HT-29 (cell line): ENCODE data around the gene CDCA3. TPM values are rescaled to one million over a fixed set of nuclear protein-coding genes. Genes with fewer than 3 reads are reported as not detected.
"Not testable (repeated sequence)": the region's sequence is repeated elsewhere in the genome, so short reads cannot be mapped to it uniquely, and the experiment has no call there.

Source experiments
- DNase-seq: peaks from one replicate; pipeline ENCODE4 v3.0.0-alpha.2; 2015; ENCODE audit warnings: low spot score
- total RNA-seq: library from RNA; depleted of rRNA; stranded (reverse); fragments of >200 nt; shearing (Covaris generic); gene quantifications from 2 replicates; pipeline ENCODE4 v1.2.3, GENCODE V29; 2014

Gene CDCA3
- total RNA-seq, 1 experiment from 2014 or later, result 126 TPM

DNA sequence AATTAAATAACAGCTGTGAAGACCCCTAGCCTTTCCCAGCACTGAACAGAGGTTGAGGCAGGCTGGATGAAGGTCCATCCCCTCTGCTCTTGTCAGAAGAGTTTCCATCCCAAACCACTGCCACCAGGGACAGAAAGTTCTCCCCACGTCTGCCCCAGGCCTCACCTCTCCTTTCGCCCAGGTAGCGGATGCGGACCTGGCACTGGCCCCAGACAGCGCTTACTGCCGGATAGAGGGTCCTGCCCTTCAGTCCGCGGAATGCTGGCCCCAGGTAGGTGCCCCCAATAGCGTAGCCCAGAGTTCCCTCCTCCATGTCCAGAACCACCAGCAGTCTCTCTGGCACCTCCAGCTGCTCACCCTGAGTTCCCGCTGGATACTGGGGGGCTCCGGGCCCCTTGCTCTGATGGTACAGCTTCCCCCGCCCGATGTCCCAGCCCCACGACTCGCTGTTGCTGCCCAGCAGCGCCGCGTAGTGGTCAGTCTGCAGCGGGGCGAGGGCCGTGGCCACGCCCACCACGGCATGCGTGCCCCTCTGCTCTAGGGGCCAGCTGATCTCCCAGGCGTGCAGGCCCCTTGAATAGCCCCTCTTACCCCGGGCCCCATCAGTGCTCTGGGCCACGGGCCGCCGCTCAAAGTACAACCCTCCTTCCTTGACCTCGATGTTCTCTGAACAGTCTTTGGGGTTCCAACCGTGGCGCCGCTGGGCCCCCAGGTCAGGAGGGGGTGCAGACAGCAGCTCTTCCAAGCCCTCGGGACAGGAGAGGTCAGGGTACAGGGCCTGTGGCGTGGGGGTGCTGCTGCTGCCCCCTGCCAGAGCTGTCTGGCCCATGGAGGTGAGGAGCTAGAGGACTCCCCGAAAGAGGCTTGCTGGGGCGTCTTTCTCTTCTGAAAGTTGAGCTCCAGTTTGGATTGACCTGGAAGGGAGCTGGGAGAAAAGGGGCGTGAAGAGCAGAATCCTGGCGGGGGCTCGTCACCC lies 21.3 kb upstream of the CDCA3 start:
- DNase-seq, result peak; percentile 88

DNA sequence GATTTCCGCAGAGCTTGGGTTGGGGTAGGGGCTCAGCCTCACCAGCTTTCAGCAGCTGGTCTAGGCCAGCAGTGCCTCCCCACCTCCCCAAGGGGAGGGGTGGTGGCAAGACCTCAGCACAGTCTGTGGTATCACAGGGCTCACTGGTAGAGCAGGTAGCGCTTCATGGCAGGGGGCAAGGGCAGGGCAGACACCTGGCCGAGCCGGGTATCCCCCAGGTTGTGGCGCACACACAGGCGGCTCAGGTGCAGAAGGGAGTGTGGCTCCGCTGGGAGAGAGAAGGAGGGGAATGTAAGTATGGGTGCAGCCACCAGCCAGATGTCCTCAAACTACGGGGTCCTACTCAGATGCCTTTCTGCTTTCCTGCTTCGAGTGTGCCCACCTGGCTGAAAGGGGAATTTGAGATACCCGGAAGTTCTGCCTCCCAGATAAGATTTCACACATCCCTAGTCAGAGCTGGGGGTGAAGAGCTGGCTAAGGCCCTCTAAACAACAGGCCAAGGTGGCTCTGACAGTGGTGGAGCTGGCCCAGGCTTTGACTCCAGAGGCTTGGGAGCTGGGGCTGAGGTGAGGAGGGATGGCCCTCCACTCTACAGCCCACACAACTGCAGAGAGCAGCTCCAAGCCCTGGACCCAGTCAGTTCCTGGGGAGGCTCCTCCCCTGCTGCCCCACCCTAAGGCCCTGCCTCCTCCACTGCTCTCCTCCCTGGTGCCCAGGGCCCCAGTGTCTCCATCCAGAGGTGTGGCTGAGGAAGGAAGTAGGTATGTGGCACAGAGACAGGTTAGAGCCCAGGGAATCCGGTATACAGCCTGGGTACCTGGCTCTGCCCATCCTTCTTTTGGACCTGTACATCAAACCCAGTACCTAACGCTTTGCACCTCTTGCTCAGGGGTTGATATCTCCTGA lies 20.2 kb upstream of the CDCA3 start:
- DNase-seq, result peak; percentile 82

DNA sequence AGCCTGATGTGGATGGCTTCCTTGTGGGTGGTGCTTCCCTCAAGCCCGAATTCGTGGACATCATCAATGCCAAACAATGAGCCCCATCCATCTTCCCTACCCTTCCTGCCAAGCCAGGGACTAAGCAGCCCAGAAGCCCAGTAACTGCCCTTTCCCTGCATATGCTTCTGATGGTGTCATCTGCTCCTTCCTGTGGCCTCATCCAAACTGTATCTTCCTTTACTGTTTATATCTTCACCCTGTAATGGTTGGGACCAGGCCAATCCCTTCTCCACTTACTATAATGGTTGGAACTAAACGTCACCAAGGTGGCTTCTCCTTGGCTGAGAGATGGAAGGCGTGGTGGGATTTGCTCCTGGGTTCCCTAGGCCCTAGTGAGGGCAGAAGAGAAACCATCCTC lies 19.2 kb upstream of the CDCA3 start:
- not testable (repeated sequence) for DNase-seq

DNA sequence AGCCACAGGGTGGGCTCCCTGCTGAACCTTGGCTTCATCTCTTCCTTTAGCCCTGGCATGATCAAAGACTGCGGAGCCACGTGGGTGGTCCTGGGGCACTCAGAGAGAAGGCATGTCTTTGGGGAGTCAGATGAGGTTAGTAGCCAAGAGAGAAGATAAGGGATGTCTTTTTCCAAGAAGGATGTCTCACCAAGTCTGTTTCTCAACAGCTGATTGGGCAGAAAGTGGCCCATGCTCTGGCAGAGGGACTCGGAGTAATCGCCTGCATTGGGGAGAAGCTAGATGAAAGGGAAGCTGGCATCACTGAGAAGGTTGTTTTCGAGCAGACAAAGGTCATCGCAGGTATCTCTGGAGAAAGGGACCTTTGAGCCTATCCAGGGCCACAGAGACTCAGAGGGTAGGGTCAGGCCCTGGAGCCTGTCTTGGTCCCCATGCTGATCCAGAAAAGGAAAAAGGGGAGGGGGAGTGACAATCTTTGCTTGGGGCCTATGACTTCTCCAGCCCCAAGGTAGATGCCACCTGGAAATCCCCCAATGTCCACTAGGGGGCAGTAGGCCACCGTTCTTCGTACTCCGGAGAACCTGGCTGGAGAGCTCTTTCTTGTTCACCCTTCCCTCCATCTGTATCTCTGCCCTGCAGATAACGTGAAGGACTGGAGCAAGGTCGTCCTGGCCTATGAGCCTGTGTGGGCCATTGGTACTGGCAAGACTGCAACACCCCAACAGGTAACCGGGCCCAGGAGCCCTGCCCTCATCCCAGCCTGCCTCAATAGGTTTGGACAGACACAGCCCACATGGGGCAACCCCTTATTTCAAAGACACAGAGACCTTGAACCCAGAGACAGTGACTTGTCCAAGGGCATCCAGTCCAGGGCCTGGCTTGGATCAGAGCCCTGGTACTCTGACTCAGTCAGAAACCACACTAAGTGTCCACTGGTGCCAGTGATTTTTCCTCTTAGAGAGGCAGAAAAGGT lies 18.2 kb upstream of the CDCA3 start:
- peak; percentile 91 for DNase-seq

DNA sequence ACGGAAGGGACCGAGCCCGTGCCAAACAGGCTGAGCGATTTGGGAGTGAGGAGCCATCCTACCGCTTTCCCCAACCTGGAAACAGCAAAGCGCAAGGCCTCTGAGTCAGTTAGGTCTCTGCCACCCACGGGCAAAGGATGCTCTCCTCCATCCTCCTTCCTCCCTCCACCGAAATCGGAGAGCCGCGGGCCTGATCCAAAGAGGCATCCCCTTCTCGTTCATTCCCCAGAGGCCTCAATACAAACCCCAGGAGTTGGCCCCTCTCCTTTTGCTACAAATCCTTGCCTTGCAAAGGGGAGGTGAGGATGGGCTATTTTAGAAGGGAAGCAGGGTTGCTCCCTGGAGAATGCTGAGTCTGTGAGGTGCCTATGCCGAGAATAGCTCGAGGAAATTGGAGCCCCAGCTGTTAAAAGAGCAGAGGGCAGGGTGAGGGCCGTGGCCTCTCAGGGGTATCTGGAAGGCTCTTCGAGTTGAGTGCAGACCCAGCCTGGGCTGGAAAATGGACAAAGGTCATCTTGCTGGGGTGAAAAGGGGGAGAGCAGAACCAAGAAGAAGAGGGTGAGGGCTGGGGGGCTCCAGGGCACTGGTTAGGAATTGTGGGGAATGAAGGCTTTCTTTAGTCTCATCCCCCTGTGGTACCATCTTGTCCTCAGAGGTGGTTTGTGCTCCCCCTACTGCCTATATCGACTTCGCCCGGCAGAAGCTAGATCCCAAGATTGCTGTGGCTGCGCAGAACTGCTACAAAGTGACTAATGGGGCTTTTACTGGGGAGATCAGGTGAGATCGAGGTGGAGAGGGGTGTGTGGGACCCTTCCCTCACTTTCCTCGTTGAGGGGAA lies 17.3 kb upstream of the CDCA3 start:
- peak; percentile 30 for DNase-seq

DNA sequence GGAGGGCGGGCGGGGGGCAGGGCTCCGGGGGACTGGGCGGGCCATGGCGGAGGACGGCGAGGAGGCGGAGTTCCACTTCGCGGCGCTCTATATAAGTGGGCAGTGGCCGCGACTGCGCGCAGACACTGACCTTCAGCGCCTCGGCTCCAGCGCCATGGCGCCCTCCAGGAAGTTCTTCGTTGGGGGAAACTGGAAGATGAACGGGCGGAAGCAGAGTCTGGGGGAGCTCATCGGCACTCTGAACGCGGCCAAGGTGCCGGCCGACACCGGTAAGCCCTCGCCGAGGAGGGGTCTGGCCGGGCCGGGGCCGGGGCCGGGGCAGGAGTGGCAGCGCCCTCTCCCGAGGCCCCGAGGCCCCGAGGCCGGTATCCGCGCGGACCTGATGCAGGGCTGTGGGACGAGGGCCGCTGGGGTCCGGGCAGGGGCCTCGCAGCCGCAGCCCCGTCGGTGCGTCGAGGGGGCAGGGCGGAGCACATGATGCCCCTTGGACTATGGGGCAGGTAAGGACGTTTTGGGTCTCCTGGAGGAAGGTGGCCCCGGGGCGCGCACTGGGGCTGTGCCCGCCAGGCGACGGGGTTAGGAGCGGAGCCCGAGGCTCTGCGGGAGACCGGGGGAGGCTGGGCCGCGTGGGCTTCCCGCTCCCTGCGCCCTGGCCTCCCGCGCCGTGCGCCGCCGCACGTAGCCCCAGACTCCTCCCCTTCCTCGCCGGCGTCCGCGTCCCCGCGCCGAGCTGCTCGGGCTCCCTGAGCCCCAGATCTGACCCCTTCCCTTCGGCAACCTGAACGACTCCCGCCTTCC lies 16.5 kb upstream of the CDCA3 start, which contains the start of gene TPI1:
Gene TPI1 (plus strand): TSS at position 119 of the 798 bp plus-strand sequence. CDS start 36 bp downstream, at position 155.
- peak; percentile 77 for DNase-seq

DNA sequence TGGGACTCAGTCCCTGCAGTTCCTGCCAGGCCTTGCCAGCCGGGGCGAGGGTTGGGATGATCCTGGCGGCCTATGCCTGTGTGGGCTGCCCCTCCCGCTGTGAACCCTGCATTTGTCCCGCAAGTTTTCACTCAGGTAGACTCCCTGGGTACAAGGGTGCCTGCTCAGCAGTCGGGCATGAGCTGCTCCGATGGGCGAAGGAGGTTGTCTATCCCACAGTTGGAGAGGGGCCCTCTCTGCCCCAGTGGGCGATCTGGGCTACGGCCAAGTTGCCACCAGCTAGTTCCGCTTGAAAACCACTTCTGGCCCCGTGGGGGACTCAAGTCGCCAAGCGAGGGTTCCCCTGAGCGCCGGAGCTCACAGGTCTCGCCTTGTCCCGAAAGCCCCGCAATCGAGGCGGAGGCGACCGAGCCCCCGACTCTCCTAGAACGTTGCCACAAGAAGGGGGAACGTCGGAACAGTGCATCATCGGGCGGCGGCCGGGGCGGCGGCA lies 15.9 kb upstream of the CDCA3 start:
- no peak for DNase-seq

DNA sequence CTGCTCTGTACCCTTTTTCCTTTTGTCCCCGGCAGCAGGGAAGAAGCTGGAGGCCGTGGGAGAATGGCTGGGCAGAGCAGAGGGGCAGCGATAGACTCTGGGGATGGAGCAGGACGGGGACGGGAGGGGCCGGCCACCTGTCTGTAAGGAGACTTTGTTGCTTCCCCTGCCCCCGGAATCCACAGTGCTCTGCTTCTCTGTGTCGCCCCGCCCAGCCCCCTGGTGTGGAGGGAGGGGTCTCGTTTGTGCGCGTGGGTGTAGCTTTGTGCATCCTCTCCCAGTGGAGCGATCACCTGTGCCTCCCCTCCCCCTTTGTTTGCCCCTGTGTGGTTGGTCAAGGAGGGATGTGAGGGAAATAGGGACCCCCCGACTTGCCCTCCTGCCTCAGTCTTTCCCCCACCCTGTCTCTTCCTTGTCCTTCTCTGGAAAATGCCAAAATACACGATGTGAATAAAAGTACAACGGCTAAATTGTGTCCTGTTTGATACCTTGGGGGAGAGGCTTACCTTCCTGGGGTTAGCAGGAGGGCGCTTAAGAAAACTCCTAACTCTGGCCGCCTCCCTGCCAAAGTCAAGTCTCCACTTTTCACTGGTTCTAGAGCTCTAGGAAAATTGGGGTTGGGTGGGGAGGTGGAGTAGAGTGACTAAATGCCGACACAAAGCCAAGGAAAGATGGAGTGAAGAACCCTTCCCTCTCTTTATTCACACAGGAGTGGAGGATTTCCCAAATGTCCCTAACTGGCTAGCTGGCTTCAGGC lies 15.3 kb upstream of the CDCA3 start:
- no peak for DNase-seq

DNA sequence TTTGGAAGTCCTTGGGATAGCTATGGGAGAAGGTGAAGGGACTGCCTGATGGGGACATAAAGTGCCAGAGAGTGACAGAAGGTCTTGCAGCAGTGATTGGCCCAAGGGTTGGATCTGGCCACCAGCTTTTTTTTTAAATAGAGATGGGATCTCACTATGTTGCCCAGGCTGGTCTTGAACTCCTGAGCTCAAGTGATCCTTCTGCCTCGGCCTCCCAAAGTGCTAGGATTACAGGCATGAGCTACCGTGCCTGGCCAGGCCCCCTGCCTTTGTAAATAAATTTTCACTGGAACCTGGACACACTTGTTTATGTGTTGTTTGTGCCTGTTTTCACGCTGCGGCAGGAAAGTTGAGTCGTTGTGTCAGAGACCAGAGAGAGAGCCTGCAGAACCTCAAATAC lies 14.2 kb upstream of the CDCA3 start:
- DNase-seq, result not testable (repeated sequence)

DNA sequence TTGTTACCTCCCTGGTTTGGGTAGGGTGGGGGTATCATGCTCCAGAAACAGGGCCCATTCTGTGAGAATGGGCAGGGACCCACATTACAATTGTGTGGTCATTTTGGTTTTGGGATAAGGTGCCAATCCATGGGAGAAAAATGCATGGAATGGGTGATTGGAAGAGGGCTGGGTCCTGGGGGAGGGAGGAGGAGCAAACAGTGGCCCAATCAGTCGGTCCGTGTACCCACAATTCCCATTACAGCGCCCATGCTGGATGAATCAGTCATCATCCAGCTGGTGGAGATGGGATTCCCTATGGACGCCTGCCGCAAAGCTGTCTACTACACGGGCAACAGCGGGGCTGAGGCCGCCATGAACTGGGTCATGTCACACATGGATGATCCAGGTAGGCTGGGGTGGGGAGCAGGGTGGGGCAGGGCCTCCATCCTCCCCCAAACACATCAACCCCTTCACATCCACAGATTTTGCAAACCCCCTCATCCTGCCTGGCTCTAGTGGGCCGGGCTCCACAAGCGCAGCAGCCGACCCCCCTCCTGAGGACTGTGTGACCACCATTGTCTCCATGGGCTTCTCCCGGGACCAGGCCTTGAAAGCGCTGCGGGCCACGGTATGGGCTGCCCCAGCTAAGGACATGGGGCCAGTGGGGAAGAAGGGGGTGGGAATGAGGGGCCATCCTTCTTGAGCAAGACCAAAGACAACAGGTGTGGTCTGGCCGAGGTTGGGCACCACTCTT lies 12.7 kb upstream of the CDCA3 start:
- DNase-seq, result no peak

DNA sequence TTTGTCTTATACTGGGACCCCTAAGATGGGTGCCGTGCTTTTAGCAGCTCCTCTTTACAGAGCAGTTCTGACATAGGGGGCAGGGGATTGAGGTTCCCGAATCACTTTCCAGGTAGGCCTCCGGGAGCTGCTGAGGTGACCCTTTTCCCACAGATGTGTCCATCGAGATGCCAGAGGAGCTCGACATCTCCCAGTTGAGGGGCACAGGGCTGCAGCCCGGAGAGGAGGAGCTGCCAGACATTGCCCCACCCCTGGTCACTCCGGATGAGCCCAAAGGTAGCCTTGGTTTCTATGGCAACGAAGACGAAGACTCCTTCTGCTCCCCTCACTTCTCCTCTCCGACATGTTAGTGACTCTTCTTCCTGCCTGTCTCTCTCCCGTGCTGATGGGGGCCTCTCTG lies 11.9 kb upstream of the CDCA3 start:
- DNase-seq, result no peak

DNA sequence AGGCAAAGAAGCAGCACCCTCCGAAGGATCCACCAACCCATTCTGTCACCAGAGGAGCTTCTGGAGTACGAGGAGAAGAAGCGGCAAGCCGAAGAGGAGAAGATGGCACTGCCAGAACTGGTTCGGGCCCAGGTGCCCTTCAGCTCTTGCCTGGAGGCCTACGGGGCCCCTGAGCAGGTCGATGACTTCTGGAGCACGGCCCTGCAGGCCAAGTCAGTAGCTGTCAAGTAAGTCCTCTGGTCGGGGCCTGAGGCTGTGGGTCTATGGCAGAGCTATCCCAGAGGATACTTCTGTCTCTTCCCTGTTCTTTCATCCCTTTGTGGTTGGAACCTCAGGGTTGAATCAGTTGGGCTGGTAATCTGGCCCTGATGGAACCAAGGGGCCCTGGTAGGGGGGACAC lies 10.3 kb upstream of the CDCA3 start:
- no peak for DNase-seq

DNA sequence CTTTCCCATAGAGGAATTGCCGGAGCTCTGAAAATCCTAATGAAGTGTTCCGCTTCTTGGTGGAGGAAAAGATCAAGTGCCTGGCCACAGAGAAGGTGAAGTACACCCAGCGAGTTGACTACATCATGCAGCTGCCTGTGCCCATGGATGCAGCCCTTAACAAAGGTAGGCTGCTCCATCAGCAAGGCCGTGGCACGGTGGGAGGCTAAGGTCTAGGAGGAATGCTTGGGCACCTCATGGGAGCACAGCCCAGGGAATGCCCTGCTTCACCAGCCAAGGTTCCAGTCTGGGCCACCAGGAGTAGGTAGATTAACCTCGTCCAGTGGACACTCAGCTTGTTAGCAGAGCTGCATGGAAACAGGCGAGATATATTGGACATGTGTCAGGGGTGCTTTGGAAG lies 9.9 kb upstream of the CDCA3 start:
- no peak for DNase-seq

DNA sequence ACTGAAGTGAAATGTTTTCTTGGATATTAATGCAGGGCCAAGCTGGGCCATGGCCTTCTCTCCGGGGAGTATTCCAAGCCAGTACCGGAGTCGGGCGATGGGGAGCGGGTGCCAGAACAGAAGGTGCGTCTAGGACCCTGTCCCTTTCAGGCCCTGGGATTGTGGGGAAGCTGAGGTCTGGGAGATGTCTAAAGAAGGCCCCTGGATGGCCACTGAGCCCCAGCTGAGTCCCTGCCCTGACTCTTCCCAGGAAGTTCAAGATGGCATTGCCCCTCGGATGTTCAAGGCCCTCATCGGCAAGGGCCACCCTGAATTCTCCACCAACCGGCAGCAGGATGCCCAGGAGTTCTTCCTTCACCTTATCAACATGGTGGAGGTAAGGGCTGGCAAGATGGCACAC lies 9.0 kb upstream of the CDCA3 start:
- no peak for DNase-seq

DNA sequence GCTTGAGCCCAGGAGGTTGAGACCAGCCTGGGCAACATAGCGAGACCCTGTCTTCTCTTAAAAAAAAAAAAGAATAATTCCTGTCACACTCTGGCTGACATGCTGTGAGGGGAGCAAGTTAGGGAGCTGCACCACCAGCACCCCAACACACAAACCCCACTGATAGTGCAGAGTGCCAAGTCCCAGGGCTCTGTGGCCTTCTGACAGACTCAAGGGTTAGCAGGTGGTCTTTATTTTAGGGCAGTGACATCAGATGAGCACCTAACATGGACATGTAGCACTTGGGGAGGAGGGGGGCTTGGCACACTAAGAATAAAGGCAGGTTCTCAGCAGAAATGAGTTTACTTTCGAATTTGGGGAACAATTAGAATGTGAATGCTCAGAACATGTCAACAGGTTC lies 7.7 kb upstream of the CDCA3 start:
- no peak for DNase-seq

DNA sequence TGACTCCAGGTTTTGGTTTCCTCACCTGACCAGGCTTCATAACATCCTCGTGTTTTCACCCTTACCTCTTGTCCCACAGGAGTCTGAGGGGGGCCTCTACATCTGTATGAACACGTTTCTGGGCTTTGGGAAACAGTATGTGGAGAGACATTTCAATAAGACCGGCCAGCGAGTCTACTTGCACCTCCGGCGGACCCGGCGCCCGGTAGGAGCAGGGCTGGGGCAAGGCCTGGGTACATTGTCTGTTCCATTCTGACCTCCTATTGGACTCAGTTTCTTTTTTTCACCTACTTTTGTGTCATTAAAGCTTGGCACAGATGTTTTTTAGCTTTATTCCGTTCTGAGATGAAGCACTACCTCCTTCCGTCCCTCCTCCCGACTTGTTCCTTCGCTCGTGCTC lies 4.2 kb upstream of the CDCA3 start:
- no peak for DNase-seq

DNA sequence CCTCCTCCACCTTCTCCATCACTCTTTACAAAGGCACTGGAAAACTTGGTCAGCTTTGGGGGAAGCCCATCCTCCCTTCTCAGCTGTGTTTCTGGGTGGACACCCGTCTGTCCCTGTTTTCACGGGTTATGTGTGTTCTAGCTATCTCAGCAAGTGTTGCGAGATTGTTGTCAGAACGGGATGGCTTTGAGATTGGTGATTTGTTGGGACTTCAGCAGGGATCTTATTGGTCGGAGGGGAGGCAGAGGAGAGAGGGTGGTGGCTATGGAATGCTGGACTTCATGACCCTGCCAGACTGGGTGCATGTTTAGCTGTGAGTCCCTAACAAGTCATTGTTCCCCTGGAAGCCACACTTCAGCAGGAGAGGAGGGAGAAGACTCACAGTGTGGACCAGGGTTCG lies 3.0 kb upstream of the CDCA3 start:
- no peak for DNase-seq

DNA sequence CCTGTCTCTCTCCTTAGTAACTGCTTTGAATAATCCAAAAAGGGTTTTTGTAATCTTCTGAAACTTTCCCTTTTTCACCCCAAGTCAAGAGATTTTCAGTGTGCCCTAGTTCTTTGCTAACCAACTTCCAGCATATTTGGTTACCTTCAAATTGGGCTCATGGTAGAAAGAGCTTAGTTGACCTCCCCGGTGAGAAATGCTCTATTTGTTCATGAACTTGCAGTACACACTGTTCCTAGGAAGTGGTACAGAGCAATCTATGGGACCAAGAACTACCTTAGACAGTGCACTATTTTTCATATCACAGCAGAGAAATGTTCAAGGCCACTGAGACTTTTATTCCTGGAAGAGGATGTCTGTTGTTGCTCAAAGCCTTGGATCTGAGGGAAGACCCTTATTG lies 2.5 kb upstream of the CDCA3 start:
- DNase-seq, result no peak
